Activated naive CD4-positive, alpha-beta T cell (primary cell): ENCODE measurements around the gene LMNTD2.
A peak's percentile ranks its signal among the peaks of the same experiment; 100 is the strongest.

Source experiments
- DNase-seq, 4 experiments: peaks; one replicate each; lab custom pipeline; 2025; lab: John Stamatoyannopoulos, UW

LMNTD2 gene

GRCh38 chr11:507727-508515, 52.6 kb downstream of the LMNTD2 start:
- no peak for DNase-seq

DNA sequence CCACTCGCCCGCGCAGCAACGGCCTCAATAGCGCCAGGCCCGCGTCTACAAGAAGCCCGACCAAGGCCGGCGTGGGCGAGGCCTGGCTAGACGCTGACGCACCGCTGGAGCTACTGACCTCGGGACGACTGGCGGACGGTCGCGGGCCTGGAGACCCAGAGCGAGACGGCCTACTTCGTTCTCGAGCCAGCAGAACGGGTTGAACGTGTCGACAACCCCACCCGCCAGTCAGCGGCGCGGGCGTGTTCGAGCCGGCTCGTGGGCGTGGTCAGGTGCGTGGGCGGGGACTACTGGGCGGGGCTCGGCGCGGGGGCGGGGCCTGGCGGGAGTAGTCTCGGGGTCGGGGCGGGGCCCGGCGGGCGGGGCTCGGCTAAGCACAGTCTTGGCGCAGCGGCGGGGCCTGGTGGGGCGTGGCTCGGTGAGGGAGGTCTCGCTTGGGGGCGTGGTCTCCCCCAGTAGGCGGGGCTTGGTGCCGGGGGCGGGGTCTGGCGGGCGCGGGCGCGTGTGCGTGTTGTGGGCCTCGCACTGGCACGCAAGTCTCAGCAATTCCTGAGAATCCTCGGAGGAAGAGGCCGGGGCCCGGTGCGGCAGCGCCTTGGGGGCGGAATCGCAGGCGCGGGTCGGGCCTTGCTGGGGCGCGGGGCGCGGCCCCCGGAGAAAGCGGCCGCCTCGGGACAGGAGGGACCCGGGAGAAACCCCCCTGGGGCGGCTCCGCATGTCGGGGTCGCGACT, 53.4 kb downstream of the LMNTD2 start, which contains the start of gene RNH1:
RNH1 (minus strand) TSS at position 248 of the 732 bp plus-strand sequence. CDS start 5,080 bp downstream, outside the sequence.
- peak; percentile 99 to 100 (median 100) for DNase-seq

DNA sequence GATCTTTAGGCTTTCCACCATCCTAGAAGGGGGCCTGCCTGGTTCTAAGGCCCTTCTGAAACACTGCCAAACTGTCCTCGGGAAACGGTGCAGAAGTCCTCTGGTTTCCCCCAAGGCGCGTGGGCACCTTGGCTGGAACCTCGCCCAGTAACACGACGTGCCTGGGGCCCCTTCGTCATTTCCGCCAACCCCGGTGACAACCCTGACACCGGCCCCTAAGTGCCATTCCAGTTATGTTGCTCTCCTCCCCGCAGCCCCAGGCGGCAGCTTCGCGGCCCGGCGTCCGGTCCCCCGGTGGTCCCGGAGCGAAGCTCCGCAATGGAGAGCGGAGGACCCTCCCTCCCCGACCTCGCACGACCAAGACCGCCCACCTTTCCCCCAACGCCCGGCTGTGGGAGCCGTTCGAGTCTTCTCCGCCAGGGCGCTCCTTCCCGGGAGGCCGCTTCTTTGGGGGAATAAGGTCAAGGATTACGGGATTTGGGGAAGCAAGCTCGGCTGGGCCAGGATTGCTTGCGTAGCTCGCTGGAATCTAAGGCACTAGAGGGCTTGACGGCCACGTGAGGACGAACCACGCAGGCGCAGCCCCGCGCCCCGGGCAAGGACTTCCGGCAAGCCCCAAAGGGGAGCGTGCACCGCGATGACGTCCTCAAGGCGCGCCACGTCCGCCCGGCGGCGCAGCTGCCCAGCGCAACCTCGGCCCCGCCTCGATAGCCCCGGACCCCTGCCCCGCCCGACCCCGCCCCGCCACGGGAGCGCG, 54.1 kb downstream of the LMNTD2 start:
- peak; percentile 94 to 96 (median 94) for DNase-seq

GRCh38 chr11:504994-505344, 55.6 kb downstream of the LMNTD2 start:
- DNase-seq = no peak
